PC-3 (cell line): ENCODE results near the gene ZSWIM1. TPM values are rescaled to one million over a fixed set of nuclear protein-coding genes. Genes with fewer than 3 reads are reported as not detected.

Source experiments
- ATAC-seq: fragments of 200-7000 bp; cut with Tn5 transposase; 2 replicates; pipeline ENCODE4 v1.9.1; 2020; ENCODE audit warnings: mild to moderate bottlenecking, moderate library complexity
- BruUV-seq: library from RNA; stranded (reverse); fragments of 400-500 nt; replicated peaks from 2 replicates; lab custom pipeline; 2021; lab: Mats Ljungman, UMichigan
- CTCF ChIA-PET: fragments of 300-600 bp; sonication (Branson Sonifier 250); formaldehyde crosslinking; loops from one replicate; lab custom pipeline; 2022; ENCODE audit warnings: antibody characterized with exemption; lab: Charles Lee
- POLR2A ChIA-PET: fragments of 300-600 bp; sonication (Branson Sonifier 250); formaldehyde crosslinking; loops from one replicate; lab custom pipeline; 2022; ENCODE audit warnings: antibody characterized with exemption; ENCODE audit not compliant: unreplicated experiment; lab: Charles Lee
- DNase-seq: peaks from one replicate; pipeline ENCODE4 v3.0.0-alpha.2; 2015
- H2AFZ ChIP-seq: fragments of 300-600 bp; sonication (generic); 2 replicates; pipeline ENCODE4 v1.6.0; 2016; ENCODE audit warnings: antibody characterized with exemption, low read length
- H3F3A ChIP-seq: fragments of 300-600 bp; sonication (generic); one replicate; pipeline ENCODE4 v1.6.0; 2017; ENCODE audit warnings: antibody characterized with exemption, low read length, control low read depth, mild to moderate bottlenecking; ENCODE audit not compliant: unreplicated experiment
- H3K27ac ChIP-seq: fragments of 300-600 bp; sonication (generic); 2 replicates; pipeline ENCODE4 v1.5.1; 2016; ENCODE audit warnings: mild to moderate bottlenecking, low read length
- H3K27me3 ChIP-seq: fragments of 300-600 bp; sonication (generic); 2 replicates; pipeline ENCODE4 v1.6.1; 2016; ENCODE audit warnings: low read length, mixed read lengths
- H3K36me3 ChIP-seq: fragments of 300-600 bp; sonication (generic); 2 replicates; pipeline ENCODE4 v1.6.1; 2016; ENCODE audit warnings: low read depth, mixed run types, low read length, mixed read lengths
- H3K4me1 ChIP-seq: fragments of 300-600 bp; sonication (generic); 2 replicates; pipeline ENCODE4 v1.5.1; 2016; ENCODE audit warnings: low read length; ENCODE audit not compliant: insufficient read depth
- H3K4me2 ChIP-seq: fragments of 300-600 bp; sonication (generic); 2 replicates; pipeline ENCODE4 v1.6.0; 2016; ENCODE audit warnings: low read length
- H3K4me3 ChIP-seq: fragments of 300-600 bp; sonication (generic); 2 replicates; pipeline ENCODE4 v1.5.1; 2016; ENCODE audit warnings: mild to moderate bottlenecking, low read length, mixed read lengths
- H3K79me2 ChIP-seq: fragments of 300-600 bp; sonication (generic); 2 replicates; pipeline ENCODE4 v1.6.1; 2017; ENCODE audit warnings: low read length, mixed read lengths
- H3K9ac ChIP-seq: fragments of 300-600 bp; sonication (generic); 2 replicates; pipeline ENCODE4 v1.6.0; 2016; ENCODE audit warnings: mild to moderate bottlenecking, low read length
- H3K9me2 ChIP-seq: fragments of 300-600 bp; sonication (generic); replicated peaks from 2 replicates; pipeline ENCODE4 v1.6.1; 2016; ENCODE audit warnings: mixed run types, low read length, mixed read lengths
- H3K9me3 ChIP-seq: fragments of 300-600 bp; sonication (generic); 2 replicates; pipeline ENCODE4 v1.6.1; 2016; ENCODE audit warnings: low read length, mixed read lengths
- H4K20me1 ChIP-seq: fragments of 300-600 bp; sonication (generic); 2 replicates; pipeline ENCODE4 v1.6.1; 2016; ENCODE audit warnings: low read length, mixed read lengths
- EZH2 ChIP-seq: fragments of 300-600 bp; sonication (generic); IDR thresholded peaks from one replicate; pipeline ENCODE4 v1.6.1; 2017; ENCODE audit warnings: antibody characterized with exemption, mild to moderate bottlenecking, low read length; ENCODE audit not compliant: unreplicated experiment
- EZH2phosphoT487 ChIP-seq: fragments of 300-600 bp; sonication (generic); IDR thresholded peaks from 2 replicates; pipeline ENCODE4 v1.6.1; 2018; ENCODE audit warnings: mild to moderate bottlenecking, antibody characterized with exemption, low read length, borderline replicate concordance
- intact Hi-C: fragments of 100-400 bp; cut with micrococcal nuclease; formaldehyde crosslinking; loops from 2 replicates; pipeline ENCODE4 v1.9.0; 2023
- total RNA-seq: library from RNA; depleted of rRNA; stranded (reverse); fragments of >200 nt; gene quantifications from 2 replicates; pipeline ENCODE4 v1.2.3, GENCODE V29; 2014
- TF ChIP-seq, protein P1 (sequence below): fragments of 300-600 bp; sonication (generic); conservative IDR thresholded peaks from 2 replicates; pipeline ENCODE4 v1.5.1; 2017; ENCODE audit warnings: antibody characterized with exemption, low read depth, mild to moderate bottlenecking, low read length

ZSWIM1 gene
- total RNA-seq, 1 experiment from 2014 or later, result 16.3 TPM

DNA sequence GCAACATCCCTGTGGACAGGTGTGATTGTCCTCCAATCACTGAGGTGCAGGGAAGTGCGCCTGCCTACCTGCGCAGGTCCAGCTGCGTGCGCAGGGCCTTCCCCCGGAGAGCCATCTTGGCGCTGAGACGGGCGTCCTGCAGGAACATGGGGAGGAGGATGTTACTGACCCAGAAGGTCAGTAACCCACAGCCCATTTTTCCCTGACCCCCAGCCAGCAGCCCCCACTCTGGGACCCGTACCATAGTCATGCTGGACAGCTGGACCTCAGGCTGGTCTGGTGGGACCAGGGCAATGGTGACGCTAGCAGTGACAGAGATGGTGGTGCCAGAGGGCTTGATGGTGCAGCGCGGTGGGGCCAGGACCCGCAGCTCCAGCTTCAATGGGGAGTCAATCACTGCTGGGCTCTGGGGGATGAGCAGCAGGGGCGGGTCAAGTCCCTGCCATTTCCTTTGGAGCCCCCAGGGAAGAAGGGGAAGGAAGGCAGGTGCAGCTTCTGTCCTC is 21.2 kb downstream of the ZSWIM1 start:
- Histone ChIP-seq H3K9ac (no peak overlapping the region), H3F3A (peaks cover 4% of the 10 kb centered on the region), H3K9me3 (no peaks in the 10 kb centered on the region), H3K79me2 (no peaks in the 10 kb centered on the region), H3K4me3 (no peak overlapping the region), H3K4me2 (no peak overlapping the region), H3K27ac (no peak overlapping the region), H3K36me3 (peaks cover 1% of the 10 kb centered on the region; the same call in 1 of the 2 replicates), H3K9me2 (no peaks in the 10 kb centered on the region), H2AFZ (no peak overlapping the region), H3K27me3 (no peaks in the 10 kb centered on the region), H4K20me1 (no peaks in the 10 kb centered on the region), H3K4me1 (peaks cover 17% of the 10 kb centered on the region)
- POLR2A ChIA-PET, result no interaction called here
- no TSS peak for BruUV-seq
- CTCF ChIA-PET, result no interaction called here
- TF ChIP-seq EZH2phosphoT487 (no peak), EZH2 (no peak)
- TF ChIP-seq, protein P1, sequence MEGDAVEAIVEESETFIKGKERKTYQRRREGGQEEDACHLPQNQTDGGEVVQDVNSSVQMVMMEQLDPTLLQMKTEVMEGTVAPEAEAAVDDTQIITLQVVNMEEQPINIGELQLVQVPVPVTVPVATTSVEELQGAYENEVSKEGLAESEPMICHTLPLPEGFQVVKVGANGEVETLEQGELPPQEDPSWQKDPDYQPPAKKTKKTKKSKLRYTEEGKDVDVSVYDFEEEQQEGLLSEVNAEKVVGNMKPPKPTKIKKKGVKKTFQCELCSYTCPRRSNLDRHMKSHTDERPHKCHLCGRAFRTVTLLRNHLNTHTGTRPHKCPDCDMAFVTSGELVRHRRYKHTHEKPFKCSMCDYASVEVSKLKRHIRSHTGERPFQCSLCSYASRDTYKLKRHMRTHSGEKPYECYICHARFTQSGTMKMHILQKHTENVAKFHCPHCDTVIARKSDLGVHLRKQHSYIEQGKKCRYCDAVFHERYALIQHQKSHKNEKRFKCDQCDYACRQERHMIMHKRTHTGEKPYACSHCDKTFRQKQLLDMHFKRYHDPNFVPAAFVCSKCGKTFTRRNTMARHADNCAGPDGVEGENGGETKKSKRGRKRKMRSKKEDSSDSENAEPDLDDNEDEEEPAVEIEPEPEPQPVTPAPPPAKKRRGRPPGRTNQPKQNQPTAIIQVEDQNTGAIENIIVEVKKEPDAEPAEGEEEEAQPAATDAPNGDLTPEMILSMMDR, result no peak
- ATAC-seq (no peak), DNase-seq (no peak)
- intact Hi-C loops, result no loop called here

DNA sequence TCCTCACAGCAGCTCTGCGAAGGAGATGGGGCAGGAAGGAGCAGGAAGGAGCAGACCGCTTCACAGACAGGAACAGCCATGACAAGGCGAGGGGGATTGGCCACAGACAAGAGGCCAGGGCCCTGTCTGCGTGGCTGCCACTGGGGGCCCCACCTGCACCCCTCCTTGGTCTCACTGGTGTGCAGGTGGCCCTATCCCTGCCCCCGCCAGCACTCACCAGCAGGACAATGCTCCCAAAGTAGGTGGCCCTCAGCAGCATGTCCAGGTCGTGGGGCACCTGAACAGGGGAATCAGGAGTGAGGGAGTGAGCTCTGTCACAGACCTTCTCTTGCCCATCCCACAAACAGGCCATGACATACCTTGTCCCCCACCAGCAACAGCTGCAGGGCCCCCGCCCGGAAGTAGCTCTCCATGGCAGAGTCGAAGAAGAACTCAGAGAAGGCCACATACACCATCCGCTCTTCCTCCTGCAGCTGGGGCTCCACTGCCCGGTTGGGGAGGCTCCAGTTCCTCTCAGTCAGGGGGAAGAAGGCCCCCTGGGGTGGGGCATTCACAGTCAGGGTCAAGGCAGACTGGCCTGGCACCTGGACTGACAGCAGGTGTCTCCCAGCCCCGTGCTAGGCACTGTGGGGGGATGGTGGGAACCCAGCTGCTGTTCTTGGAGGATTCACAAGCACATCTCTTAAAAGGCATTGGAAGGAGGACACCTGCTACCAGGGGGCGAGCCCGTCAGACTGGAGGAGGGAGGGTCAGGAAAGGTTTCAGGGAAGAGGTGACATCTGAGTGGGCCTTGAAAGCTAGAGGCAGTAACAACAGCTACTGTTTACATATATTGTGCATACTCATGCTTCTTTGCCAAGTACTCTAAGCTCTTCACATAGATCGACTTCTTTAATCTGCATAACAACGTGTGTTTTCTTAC is 23.8 kb downstream of the ZSWIM1 start:
- Histone ChIP-seq H3K9me2 (no peaks in the 10 kb centered on the region), H3K79me2 (no peaks in the 10 kb centered on the region), H3K4me1 (peaks cover 17% of the 10 kb centered on the region), H3F3A (peaks cover 4% of the 10 kb centered on the region), H4K20me1 (no peaks in the 10 kb centered on the region), H3K4me3 (no peak overlapping the region), H3K27me3 (no peaks in the 10 kb centered on the region), H3K9ac (peak overlapping the region; percentile 19; the same call in 1 of the 2 replicates), H3K4me2 (peak overlapping the region; percentile 47), H3K36me3 (no peaks in the 10 kb centered on the region; the same call in 1 of the 2 replicates), H3K27ac (peak overlapping the region; percentile 73), H3K9me3 (no peaks in the 10 kb centered on the region), H2AFZ (no peak overlapping the region)
- DNase-seq, result peak; percentile 22
- CTCF ChIA-PET, result interaction anchor here (0.8 kb wide), 1 partner anchor 118 kb away, joined by 4 read pairs; no protein-coding TSS in a partner anchor
- intact Hi-C loops, result no loop called here
- TF ChIP-seq EZH2phosphoT487 (no peak), EZH2 (no peak)
- TF ChIP-seq, protein P1, result no peak
- POLR2A ChIA-PET, result interaction anchor here (0.6 to 1.0 kb wide), 5 partner anchors 13 to 559 kb away, joined by 3 to 24 read pairs (median 3); no protein-coding TSS in a partner anchor
- peak; percentile 28 for ATAC-seq
- BruUV-seq, result no TSS peak
